NK-92 treated with Interleukin-12 subunit alpha and Interleukin-12 subunit beta, amount 100 ng/mL, for 24 hours (cell line): ENCODE data around the gene MDC1.

ENCODE experiments used
- DNase-seq: peaks from one replicate; lab custom pipeline; 2025; lab: John Stamatoyannopoulos, UW

The MDC1 gene

GRCh38 chr6:30747300-30747687 is 30.2 kb upstream of the MDC1 start:
- DNase-seq: no peak

- DNase-seq: no peak
These were observed 27.1 kb upstream of the MDC1 start, which contains the start of gene IER3 for GRCh38 chr6:30744054-30744805. IER3 (minus strand) TSS chr6:30744547; CDS start chr6:30744518, 29 bp downstream.

GRCh38 chr6:30743099-30744053 is 26.3 kb upstream of the MDC1 start:
- DNase-seq: no peak

GRCh38 chr6:30742316-30743098 is 25.4 kb upstream of the MDC1 start, which contains the start of gene FLOT1:
FLOT1 (minus strand) TSS chr6:30742687; CDS start chr6:30742189, 498 bp downstream.
- peak; percentile 98 for DNase-seq

DNA sequence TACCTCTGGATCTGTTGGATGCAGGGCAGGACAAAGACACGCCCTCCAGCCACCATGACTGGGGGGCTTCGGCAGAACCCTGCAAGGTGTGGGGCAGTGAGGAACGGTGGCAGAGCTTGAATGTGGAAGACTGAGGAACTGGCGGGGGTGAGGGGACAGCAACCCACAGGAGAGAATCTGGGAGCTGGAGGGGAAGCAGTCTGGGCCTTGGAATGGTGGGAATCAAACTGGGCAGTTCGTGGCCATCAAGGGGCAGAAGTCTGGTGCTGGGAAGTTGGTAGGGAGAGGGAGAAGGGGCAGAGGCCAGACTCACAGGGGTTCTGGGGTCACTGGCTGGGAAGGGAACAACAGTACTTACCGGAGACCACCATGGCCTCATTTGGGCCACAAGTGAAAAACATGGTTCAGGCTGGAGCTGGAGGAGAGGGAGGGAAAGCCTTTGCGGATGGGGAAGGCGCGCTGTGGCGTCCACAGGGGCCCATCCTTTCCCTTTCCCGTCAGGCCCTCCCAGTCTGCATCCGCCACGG is 24.8 kb upstream of the MDC1 start:
- no peak for DNase-seq

DNA sequence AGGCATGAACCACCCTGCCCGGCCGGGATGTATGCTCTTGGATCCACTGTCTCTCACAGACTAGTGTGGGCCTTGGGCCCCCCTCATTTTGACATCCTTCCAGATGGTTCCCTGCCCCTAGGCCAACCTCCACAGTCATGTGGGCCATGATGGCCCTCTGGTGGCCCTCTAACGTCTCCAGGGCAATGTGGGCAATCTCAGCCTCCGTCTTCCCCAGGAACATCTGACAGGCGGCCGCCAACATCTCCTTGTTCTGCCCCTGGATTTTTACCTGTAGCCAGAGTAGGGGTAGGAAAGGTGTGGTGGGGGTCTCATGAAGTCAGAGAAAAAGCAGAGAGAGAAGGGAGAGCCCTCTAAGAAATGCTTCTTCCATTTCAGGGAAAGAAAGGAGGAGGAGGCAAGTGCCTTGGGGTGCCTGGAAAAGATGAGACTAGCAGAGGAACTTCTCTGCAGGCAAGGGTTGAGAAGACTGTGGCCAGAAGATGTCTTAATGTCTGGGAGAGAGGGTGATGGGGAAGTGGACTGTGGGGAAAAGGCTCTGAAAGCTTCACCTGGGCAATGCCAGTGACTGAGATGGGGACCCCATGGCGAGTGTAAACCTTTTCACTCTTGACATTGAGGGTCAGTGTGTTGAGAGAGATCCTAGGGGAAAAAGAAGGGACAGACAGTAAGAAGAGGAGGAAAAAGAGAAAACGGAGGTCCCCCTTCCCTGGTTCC is 24.1 kb upstream of the MDC1 start:
- DNase-seq: no peak

GRCh38 chr6:30740540-30740870 is 23.4 kb upstream of the MDC1 start:
- no peak for DNase-seq

GRCh38 chr6:30738532-30738931 is 21.5 kb upstream of the MDC1 start:
- DNase-seq: no peak

DNA sequence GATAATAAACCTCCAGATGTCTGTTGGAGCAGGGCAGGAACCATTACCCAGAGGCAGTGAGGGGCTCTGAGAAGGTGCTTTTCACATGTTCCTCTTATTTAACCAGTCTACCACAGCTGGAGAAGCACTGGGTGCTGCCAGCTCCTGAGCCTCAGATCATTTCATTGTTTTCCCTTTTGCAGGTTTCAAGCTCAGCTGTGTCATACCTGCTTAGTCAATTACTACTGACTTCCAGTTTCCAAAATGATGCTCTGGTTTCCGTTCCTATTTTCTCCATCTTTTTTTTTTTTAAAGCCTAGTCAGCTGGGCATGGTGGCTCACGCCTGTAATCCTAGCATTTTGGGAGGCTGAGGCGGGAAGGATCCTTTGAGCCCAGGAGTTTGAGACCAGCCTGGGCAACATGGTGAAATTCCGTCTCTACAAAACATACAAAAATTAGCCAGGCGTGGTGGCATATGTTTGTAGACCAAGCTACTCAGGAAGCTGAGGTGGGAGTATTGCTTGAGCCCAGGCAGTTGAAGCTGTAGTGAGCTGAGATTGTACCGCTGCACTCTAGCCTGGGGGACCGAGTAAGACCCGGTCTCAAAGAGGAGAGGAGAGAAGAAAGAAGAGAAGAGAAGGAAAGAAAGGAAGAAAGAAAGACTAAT is 18.7 kb upstream of the MDC1 start:
- no peak for DNase-seq

DNA sequence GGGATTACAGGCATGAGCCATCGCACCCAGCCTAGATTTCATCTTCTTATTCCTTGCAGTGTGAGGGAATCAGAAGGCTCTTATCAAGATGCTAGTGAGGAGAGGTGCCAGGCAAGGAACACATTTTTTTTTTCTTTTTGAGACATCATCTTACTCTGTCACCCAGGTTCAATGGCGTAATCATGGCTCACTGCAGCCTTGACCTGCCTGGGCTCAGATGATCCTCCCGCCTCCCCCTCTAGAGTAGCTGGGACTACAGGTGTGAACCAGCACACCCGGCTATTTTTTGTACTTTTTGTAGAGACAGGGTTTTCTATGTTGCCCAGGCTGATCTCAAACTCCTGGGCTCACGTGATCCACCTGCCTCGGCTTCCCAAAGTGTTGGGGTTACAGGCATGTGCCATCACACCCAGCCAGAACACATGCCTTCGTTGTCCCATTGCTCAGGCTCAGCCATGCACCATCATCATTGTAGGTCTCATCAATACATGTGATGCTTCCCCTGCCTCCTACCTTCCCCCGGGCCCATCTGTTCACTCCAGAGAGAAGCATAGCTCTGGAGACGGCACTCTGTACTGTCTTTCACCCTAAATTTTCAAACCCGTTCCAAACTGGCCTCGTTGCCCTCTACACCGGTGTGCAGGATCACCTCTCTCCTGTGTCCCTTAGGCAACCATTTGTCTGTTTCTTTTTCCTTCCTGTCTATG is 15.3 kb upstream of the MDC1 start:
- no peak for DNase-seq

- no peak for DNase-seq
These were observed 13.7 kb upstream of the MDC1 start for GRCh38 chr6:30730601-30731435.

GRCh38 chr6:30727920-30728553 is 11.0 kb upstream of the MDC1 start:
- no peak for DNase-seq

GRCh38 chr6:30726506-30727413 is 9.7 kb upstream of the MDC1 start:
- DNase-seq: no peak

DNA sequence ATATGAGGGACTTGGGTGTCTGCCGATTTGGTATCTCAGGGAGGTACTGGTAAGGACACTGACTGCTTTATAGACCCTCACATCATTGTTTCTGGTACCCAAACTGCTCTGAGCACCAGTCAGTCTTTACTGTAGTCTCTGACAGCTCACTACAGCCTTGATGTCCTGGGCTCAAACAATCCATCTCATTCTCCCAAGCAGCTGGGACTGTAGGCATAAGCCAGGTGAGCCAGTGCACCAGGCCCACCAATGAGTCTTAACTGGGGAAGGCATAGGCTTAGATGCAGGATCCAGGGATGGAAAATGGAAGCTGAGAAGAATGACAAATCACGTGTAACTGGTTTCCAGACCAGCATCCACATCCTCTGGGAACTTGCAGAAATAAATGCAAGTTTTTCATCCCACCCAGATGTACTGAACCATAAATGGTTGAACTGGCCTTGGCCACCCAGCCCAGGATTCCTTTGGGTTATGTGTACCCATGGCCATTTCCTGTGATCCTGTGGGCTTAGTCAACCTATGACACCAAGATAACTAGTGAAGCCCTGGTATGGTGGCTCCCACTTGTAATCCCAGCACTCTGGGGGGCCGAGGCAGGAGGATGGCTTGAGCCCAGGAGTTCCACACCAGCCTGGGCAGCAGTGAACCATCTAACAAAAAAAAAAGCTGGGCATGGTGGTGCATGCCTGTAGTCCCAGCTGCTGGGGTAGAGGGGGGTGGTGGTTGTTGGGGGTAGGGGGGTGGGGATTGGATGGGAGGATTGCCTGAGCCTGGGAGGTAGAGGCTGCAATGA is 8.8 kb upstream of the MDC1 start:
- no peak for DNase-seq

GRCh38 chr6:30724906-30725667 is 8.0 kb upstream of the MDC1 start:
- DNase-seq: no peak
